Mammary epithelial cell (primary cell): ENCODE results near the gene AMACR.

Experiments used
- CTCF ChIP-seq, 2 donors: IDR thresholded peaks in 1 of 2; conservative IDR thresholded peaks in 1 of 2; 2 replicates each; pipeline ENCODE4 v1.5.1; 2011 to 2012; ENCODE audit warnings: inconsistent platforms in 2 of 2, low read length in 2 of 2, mild to moderate bottlenecking in 2 of 2, control low read depth in 1 of 2, low read depth in 1 of 2; ENCODE audit not compliant: insufficient read depth in 1 of 2; ENCODE audit errors: extremely low read depth in 1 of 2
- EZH2 ChIP-seq: IDR thresholded peaks from 2 replicates; pipeline ENCODE4 v1.6.1; 2012; ENCODE audit warnings: low read length, inconsistent platforms, borderline replicate concordance

GRCh38 chr5:34038390-34038789 is 30.5 kb upstream of the AMACR start:
- TF ChIP-seq CTCF (conservative IDR thresholded peaks at IDR 0.05 in 1 of 2, IDR thresholded peaks at IDR 0.05 in 1 of 2; ENCODE audit: extremely low read depth in 1 of 2, insufficient read depth in 1 of 2, low read depth in 1 of 2, low read length in 2 of 2), result no peak
- TF ChIP-seq EZH2, result no peak
